ENCODE data around the gene MICALL2.

Gene MICALL2

DNA sequence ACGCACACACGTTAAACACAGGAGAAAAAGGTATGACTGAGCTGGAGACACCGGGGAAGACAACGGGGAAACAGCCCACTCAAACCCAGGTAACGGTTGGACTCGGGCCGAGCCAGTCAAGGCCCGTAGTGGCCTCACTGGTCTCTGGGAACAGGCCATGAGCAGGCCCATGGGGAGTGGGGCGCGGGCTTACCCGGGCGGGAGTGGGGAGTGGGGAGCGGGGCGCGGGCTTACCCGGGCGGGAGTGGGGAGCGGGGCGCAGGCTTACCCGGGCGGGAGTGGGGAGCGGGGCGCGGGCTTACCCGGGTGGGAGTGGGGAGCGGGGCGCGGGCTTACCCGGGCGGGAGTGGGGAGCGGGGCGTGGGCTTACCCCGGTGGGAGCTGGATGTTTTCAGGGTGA, 33.4 kb upstream of the MICALL2 start:
- no peak for DNase-seq

DNA sequence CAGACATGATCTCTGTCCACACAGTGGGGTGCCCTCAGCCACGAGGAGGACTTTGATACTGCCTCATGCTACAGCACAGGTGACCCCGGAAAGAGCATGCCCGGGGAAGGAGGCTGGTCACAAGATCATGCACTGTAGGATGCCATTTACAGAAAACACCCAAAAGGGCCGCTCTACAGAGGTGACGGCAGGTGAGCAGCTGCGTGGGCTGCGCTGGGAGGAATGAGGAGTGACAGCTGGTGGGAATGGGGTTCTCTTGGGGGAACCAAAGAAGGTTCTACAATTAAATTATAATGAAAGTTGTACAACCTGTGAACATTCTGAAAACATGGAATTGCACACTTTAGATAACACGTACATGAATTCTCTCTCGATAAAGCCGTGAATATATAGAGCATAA, 33.0 kb upstream of the MICALL2 start:
- no peak for DNase-seq

DNA sequence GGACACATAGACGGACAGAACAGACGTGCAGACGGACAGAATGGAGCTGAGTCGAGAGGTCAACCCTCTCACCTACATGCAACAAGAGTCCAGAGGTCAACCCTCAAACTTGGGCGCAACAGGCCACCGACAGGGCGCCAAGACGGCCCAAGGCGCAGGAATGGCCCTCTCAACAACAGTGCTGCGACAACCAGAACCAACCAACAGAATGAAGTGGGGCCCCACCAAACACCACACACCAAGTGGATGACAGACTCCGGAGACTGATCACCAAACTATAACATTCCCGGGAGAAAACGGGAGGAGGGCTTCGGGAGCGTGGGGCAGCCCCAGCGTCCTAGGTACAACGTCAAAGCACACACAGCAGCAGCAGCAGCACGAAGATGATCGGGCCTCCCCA, 31.6 kb upstream of the MICALL2 start:
- DNase-seq = no peak

DNA sequence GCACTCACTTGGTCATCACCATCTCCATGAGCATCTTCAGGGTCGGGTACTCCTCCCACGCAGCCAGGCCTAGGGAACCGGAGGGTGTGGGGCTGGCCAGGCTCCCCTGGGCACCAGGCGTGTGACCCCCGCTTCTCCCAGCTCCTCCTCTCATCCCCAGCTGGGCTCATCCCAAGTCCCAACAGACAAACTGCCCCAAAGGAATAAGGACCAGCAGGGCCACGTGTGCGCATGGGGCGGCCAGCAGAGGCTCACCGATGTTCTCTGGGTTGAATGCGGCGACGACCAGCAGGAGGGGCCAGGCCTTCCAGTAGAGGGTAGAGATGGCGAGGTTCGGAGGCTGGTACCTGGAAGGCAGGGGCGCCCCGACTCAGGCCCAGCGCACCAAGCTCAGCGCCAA, 30.1 kb upstream of the MICALL2 start:
- DNase-seq = no peak

DNA sequence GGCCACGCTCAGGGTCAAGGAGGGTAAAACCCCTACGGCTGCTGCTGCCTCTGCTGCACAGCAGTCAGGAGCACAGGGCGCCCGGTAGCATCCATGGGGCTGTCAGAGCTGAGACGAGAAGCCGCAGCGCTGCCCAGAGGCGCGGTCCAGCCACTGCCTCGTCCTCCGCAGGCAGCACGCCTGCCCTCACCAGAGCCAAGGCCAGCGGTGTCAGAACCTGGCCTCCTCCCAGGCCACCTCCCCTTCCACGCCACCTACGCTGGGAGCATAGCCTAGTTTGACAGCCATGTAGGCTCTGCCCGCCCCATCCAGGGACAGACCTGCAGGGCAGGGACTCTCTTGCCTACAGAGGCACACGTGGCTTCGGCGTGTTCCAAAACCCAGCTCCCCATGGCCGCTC, 28.7 kb upstream of the MICALL2 start:
- DNase-seq = no peak

DNA sequence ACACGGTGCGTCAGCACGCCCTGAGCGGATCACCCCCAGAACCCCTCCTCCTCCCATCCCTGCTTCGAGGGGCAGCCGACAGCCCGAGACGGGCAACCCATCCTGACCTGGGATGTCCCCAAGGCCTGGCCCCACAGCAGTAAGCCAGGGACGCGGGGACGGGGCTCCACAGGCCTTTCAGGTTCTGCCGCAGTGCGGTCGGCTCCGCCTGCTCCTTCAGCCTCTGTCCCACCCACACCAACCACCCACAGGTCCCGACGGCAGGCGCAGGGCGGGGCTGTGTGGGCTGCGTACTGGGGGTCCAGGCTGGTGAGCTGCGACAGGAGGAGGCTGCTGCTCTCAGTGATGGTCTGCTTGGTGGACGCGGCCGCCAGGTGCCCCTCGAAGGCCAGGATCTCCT, 28.2 kb upstream of the MICALL2 start:
- no peak for DNase-seq

DNA sequence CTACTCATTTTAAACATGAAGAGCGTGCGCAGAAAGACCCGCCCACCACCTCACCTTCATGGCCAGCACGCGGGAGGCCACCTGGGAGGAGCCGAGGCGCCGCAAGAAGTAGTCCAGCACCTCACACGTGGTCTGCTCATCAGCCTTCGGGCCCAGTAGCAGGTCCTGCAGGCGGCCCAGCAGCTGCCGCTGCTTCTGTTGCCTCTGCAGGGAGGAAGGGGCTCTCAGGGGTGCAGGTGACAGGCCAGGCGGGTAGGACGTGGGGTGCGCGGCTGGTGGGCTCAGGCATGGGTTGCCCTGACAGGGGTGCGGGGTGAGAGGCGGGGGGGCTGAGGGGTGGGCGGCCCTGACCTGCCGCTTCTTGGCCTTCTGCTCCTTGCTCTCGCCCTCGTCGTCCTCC, 27.3 kb upstream of the MICALL2 start:
- DNase-seq = no peak

DNA sequence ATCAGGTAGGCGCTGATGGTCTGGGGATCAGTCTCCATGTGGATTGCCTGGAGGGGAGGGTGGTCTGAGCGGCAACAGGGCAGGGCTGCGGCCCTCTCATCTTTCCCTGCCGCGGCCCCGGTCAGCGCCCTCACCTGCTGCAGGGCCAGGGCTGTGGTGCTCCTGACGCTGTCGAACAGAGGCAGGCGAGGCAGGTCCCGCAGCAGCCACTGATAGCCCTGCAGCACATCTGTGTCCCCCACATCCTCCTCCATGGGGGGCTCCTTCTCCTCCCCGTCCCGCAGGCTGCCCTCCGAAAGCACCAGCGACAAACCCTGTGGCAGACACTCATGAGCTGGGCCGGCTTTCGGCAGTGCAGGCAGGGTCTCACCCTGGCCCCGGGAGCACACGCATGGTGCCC, 25.9 kb upstream of the MICALL2 start:
- DNase-seq = no peak

DNA sequence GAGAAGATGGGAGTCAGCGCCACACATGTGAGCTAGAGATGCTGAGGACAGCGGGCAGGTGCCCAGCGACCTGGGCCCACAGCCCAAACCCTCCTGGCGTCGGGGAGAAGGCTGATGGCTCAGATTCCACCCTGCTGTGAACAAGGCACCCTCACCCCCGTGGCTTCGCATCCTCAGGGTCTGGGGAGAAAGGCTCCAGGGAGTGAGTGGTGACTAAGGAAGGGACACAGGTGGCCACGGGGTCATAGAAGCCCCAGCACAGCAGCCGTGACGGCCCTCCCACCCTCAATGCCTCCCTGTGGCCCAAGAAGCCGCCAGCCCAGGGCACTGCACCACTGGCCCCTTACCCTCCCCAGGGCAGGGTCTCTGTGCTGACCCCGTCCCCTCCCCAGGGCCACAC, 25.3 kb upstream of the MICALL2 start:
- no peak for DNase-seq

DNA sequence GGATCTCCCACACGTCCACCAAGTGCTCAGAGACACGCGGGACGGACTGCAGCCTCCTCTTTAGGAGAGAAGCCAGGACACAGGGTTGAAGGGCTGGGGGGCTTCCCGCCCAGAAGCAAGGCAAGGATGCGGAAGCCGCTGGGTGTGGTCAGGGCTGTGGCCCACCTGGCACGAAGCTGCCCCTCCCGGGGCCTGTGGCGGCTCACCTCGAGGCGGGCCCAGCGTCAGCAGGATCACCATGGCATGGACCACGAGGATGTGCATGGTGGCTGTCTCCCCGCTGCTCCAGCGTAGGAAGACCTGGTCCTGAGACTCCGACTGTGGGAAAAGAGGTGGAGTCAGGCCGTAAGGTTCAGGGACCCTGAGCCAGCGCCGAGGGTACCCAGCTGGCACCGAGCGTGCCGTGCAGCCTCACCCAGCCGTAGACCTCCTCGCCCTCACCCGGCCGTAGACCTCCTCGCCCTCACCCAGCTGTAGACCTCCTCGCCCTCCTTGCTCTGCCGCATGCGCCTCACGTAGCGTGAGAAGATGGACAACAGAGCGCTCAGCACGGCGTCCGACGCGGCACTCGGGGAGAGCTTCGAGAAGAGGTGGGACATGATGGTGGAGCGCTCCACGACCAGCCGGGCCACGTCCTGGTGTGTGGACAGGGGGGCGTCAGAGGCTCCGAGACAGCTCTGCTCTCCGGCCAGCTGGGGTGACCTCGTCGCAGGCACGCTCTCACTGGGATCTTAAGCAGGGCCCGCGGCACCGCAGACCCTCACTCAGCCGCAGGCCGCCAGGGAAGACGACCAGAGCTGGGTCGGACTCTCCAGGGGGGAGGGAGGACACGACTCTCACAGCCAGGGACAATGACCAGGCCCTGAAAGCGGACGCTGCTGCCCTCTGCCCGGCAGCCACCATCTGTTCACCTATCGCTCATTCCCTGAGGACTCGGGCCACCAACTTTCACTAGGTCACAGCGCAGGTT, 24.6 kb upstream of the MICALL2 start:
- DNase-seq = no peak

DNA sequence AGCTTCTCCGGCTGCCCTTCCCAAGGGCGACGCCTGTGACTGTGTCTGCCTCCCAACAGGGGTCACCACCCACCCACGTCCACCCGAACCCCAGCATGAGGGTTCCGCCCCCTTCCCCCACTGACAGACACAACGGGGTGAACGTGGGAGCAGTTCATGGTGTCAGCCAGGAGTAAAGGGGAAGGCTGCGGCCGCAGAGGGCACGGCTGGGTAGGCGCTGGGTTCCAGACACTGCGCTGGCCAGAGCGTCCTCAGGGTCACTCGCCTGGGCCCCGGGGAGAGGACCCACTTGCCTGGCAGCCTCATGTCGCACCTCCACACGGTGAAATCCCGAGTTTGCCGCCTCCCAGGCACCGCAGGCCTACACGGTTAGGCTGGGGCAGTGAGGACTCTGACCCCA, 23.8 kb upstream of the MICALL2 start:
- DNase-seq = no peak

DNA sequence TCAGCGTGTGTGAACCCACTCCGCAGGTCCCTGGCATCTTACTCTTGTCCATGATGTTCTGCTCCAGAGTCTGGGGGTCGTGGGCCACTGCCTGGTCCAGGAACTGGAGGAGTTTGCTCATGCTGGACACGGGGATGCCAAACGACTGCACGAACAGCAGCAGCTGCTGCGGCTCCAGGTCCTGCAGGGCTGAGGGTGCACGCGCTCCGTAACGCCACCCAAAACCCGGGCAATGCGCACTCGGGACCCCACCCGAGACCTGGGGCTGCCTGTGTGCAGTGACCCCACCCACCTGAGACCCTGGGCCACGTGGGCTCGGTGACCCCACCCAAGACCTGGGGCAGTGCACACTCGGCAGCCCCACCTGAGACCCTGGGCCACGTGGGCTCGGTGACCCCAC, 22.0 kb upstream of the MICALL2 start:
- no peak for DNase-seq

DNA sequence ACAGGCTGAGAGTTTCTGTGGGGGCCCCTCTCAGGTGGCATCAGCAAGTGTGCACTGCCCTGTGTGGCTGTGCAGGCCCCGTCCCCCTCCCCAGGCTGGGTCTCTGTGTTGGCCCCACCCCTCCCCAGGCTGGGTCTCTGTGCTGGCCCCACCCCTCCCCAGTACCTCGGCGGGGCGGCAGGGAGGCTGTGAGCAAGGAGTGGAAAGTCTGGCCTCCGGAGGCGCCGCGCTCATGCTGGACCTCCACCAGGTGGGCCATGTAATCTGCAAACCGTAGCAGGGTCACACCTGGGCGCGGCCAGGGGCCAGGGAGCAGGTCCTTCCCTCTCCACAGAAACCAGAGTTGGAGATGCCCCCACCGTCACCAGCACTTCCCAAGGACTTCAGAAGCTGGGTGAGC, 21.4 kb upstream of the MICALL2 start:
- no peak for DNase-seq

DNA sequence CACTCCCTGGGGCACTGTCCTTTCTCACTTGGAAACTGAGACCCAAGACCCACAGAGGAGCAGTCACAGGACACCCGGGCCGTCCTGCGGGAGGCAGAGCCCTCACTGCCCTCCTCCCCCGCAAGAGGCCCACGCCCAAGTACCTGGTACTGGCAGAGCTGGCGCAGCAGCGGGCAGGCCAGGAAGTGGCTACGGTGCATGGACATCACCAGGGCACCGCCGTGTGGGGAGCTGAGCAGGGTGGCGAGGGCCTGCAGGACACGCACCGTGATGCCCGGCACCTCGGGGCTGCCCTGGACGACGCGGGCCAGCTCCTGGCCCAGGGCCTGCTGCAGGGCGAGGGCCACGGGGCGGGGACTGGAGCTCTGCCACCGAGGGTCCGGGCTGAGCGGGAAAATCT, 20.0 kb upstream of the MICALL2 start:
- DNase-seq = no peak

DNA sequence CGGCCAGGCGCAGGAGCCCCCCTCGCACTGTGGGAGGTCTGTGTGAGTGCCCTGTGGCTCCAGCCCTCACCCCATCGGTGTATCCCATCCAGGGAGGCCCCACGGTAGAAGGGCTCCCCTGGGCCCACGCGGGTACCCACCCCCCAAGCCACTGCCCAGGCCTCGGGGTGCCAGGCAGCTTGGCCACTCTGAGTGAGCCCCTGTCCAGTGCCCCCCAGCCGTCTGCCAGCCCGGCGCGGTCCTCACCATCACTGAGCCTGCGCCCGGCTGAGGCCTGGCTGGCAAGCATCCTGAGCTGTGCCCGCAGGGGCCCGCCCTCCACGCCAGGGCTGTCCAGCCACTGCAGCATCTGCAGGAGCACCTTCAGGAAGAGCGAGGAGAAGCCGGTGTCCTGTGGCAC, 19.2 kb upstream of the MICALL2 start:
- DNase-seq = no peak

DNA sequence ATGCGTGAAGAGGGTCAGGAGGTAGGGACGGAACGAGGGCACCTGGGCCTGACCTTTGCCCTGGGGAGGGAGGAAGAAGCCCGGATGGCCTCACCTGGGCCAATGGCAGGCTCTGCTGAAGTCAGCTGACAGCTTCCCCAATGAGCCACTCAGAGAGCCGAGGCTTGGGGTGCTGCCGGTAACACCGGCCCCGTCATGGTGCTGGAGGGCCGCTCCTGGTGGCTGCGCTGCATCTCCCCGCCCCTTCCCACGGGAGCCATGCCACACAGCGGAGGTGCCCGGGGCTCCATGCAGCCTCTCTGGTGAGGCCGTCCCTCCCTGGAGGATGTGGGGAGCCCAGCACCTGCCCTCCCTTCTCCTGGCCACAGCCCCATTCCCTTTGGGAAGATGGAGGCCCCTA, 17.6 kb upstream of the MICALL2 start:
- DNase-seq = no peak

DNA sequence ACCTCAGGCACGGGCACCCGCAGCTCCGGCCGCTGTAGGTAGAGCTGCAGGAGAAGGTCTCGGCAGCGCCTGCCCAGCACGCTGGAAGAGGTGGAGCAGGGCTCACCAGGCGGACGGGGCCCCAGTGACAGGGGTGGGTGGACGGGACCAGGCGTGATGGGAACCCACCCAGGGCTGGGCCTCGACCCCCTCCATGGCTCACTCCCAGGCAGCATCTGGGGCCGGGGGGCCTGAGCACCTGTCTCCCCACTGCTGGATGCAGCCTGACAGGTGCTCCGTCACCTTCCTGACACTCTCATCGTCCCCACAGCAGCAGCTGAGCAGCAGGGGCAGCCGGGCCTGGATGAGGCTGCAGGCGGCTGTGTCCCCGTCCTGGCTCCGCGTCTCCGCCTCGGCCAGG, 16.7 kb upstream of the MICALL2 start:
- DNase-seq = no peak

DNA sequence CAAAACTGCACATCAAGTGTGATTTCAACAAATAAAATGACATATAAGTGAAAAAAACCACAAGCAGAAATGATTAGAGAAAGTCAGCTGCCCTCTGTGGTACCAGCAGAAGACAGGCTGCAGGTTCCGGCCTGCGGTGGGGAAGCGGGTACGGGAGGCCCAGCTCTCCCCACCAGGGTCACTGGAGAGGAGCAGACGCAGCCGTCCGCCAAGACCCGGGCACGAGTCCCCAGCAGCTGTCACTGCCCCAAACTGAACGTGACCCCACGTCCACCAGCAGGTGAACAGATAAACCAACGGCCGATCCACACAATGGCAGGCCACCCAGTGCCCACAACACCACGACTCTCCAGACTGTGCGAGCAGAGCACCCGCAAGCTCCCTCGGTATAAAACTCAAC, 16.1 kb upstream of the MICALL2 start:
- DNase-seq = no peak

DNA sequence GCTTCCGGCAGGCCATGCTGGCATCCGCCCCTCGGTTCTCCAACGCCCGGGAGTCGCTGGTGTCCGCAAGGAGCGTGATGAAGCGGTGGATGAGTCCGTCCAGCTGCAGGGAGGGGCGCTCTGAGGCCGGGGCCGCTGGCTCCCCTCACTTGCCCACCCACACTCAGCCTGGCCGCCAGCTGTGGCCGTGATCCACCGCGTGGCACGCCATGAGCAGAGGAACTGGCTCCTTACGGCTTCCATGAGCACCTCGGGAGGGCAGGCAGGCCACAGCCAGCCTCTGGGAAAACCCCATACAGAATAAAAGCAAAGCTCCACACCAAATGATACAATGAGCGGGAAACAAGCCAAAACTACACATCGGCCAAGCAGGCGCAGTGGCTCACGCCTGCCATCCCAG, 15.5 kb upstream of the MICALL2 start:
- DNase-seq = no peak

DNA sequence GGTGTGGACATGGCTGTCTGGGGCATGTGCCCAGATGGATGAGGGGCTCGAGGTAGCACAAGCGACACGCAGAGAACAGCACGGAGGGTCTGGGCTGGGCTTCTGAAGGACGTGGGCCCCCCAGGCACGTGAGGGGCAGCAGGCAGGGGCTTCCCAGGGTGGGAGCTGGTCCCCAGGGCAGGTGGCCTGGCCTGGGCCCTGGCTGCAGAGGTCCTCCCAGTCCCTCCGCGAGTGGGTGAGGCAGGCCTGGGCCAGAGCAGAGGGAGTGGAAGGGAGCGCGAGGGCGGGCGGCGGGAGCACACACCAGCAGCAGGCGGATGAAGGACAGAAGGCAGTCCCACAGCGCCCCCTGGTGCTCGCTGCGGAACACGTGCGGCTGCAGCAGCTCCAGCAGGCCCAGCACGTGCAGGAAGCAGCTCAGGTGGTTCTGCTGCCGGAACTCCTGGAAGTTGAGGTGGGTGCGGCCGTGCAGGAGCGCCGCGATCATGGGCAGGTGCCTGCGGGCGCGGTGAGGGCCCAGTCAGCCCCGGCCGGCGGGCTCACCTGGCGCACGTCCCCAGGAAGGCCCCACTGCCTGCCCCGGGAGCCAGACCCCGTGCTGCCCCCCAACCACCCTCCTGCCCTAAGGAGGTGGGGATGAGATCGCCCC, 14.7 kb upstream of the MICALL2 start:
- peak; percentile 77 for DNase-seq

DNA sequence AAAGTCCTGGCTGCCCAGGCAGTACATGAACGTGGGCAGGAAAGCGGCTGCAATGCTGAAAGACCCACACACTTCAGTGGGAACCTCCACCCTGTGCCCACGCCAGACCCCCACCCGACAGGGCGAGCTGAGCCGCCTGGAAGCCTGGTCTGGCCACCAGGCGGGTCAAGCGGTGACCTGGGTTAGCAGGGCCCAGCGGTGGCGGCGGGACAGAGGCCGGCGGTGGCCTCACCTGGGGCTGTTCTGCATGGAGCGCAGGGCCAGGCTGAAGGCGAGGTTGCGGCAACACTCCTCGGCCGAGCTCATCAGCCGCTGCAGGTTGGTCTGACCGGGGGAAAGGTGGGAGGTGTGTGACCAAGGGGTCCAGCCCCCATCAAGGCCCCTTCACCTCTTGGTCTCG, 11.6 kb upstream of the MICALL2 start:
- no peak for DNase-seq

DNA sequence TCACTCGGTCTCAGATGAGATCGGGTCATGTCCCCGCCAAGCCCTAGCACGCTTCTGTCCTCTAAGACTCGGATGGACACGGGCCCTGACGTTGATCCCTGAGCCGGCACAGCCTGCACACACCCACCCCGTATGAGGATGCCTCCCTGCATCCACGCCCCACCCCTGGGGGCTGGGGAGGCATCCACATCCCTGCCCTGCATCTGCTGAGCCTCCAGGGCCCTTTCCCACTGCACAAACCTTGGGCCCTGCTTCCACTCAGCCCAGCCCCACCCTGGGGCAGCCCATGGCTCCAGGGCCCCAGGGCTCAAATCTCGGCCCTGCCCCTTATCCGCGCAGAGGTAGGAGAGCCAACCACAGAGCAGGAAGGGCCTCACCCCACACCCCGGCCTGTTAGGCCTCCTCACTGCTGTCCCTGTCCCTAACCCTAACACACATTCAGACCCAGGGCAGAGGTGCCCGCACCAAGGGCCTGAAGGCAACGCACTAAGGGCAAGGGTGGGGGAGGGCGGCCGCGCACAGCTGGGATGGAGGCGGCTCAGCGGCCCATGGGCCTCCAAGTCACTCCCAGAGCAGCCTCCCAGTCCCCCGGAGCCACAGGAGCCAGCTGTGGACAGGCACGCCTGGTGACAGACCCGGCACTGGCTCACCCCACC, 9.5 kb upstream of the MICALL2 start:
- DNase-seq = no peak

DNA sequence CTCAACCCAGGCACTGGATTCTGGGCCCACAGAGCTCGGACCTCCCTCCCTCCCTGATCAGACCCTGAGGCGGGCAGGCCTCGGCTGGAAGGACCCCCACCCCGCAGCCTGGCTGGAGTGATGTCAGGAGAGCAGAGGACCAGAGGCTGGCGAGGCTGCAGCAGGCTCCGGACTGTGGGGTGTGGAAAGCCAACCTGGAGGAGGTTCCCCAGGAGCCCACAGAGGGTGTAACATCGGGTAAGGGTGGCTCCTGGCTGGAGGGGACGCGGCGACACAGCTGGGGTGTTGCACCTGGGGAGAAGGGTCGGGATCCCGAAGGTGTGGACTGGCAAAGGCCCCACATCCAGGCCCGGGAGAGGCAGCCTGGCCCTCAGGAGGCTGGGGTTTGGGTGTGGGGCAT, 8.9 kb upstream of the MICALL2 start:
- no peak for DNase-seq
